T-helper 17 cell (primary cell): ENCODE data around the gene IKZF3. TPM values are rescaled to one million over a fixed set of nuclear protein-coding genes. Genes with fewer than 3 reads are reported as not detected.
"Not testable (repeated sequence)": the region's sequence is repeated elsewhere in the genome, so short reads cannot be mapped to it uniquely, and the experiment has no call there.

Experiments used
- ATAC-seq: fragments of 150-1000 bp; cut with Tn5 transposase; 2 replicates; pipeline ENCODE4 v1.10.0; 2021; ENCODE audit warnings: mild to moderate bottlenecking, moderate library complexity
- DNase-seq, 3 donors: peaks; one replicate each; pipeline versions ENCODE4 v3.0.0 to v3.0.0-alpha.2; 2020 to 2021
- H3K9me3 ChIP-seq: one replicate; pipeline ENCODE4 v1.7.0; 2013; ENCODE audit warnings: low read length, mild to moderate bottlenecking; ENCODE audit not compliant: control insufficient read depth, poor library complexity, severe bottlenecking
- H3K27ac Mint-ChIP-seq: one replicate; pipeline ENCODE4 v1.8.0; 2022; ENCODE audit warnings: mild to moderate bottlenecking, moderate library complexity, mixed read lengths
- H3K27me3 Mint-ChIP-seq: one replicate; pipeline ENCODE4 v1.8.0; 2022; ENCODE audit warnings: mixed read lengths
- H3K36me3 Mint-ChIP-seq: one replicate; pipeline ENCODE4 v1.8.0; 2022; ENCODE audit warnings: low read depth, mixed read lengths
- H3K4me1 Mint-ChIP-seq: one replicate; pipeline ENCODE4 v1.8.0; 2022; ENCODE audit warnings: mild to moderate bottlenecking, mixed read lengths
- H3K4me3 Mint-ChIP-seq: one replicate; pipeline ENCODE4 v1.8.0; 2022; ENCODE audit warnings: mild to moderate bottlenecking, moderate library complexity, mixed read lengths
- total RNA-seq, 4 donors: library from RNA in 2 of 4; stranded (reverse) in 2 of 4; gene quantifications; one replicate each; pipeline ENCODE4 v1.2.3 and lab custom pipeline; 2022 to 2026

IKZF3 gene
- total RNA-seq, 2 donors from 2014 or later = 106 to 113 TPM

DNA sequence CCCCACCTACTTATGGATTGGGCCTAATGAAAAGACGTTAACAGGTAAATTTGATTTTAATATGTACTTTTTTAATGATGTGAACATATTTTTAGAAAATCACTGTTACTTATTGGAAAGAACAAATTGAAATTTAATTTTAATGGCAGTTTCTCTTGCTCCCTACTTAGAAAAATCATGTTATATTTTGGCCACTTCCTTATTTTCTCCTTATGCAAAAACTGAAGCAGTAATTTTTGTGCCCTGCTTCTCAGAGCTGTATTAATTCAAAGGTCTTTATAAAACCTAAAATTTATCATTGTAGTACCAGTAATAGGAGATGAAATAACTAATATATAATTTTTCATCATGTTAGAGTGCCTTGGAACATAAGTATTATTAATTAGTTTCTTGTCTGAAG lies 6.7 kb upstream of the IKZF3 start:
- H3K36me3 Mint-ChIP-seq = no peaks in the 10 kb centered on the region
- H3K27me3 Mint-ChIP-seq = no peaks in the 10 kb centered on the region
- H3K4me3 Mint-ChIP-seq = no peak overlapping the region
- DNase-seq (no peak), ATAC-seq (no peak)
- H3K27ac Mint-ChIP-seq = no peak overlapping the region
- H3K4me1 Mint-ChIP-seq = peaks cover 20% of the 10 kb centered on the region
- no peaks in the 10 kb centered on the region for H3K9me3 ChIP-seq

DNA sequence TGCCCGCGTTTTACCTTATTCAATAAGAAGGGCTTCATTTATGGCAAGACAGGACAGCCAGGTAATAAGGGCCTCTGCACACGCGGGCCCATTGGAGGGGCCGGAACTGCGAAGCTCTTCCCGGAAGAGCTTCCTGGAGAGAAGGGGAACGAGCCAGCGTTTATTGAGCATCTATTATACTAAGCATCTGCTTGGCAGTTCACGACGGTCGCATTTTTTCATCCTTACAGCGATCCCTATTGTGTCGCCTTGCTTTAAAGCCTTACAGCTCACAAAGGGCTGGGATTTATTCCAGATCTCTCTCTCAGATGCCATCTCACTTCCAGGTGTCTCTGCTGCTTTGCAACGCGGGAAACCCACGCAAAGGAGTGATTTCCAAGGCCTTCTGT lies 4.4 kb upstream of the IKZF3 start:
- Mint-ChIP-seq H3K4me1 (peaks cover 31% of the 10 kb centered on the region), H3K27ac (peak overlapping the region; percentile 97)

DNA sequence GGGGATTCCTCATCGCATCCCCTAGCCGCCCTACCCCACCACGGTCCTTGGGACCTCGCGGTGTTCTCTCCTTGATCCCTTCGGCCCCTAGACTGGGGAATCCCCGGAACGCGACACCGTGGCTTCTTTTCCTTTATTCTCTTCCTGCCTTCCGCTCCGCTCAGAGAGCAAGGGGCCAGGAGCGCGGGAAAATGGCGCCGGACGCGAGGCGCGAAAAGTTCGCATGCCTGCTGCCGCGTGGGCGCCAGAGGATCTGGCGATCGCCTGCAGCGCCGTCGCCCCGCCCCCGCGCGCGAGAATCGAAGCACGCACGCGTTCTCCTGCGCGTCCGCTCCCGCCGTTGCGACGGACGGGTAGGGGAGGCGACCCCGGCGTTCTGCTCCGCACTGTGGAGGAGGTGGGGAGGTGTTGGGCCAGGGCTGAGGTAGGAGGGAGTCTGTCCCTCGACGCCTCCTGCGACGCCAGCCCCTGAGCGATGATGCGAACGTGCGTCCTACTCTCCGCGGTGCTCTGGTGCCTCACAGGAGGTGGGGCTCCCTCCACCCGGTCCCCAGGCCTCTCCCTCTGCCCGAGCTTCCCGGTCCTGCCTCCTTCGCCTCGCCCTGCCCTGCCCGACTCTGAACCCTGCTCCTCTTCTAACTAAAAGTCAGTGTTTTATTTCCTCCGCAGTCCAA lies 3.9 kb upstream of the IKZF3 start, which contains the start of gene ZPBP2:
Gene ZPBP2, plus strand, starts transcription at position 323 of the 674 bp plus-strand sequence. Its CDS starts 153 bp downstream, at position 476.
- Mint-ChIP-seq H3K4me3 (peak within 1 kb of the TSS; percentile 77), H3K27ac (peak within 1 kb of the TSS; percentile 97), H3K27me3 (no peaks in the 10 kb centered on the region), H3K4me1 (peaks cover 33% of the 10 kb centered on the region), H3K36me3 (no peaks in the 10 kb centered on the region)
- peak in 2 of 3 donors; percentile 54 to 55 for DNase-seq
- no peak for ATAC-seq
- no peaks in the 10 kb centered on the region for H3K9me3 ChIP-seq

More for the DNA sequence above, 4.4 kb upstream of the IKZF3 start:
- Mint-ChIP-seq H3K27me3 (no peaks in the 10 kb centered on the region), H3K4me3 (peak overlapping the region; percentile 77), H3K36me3 (no peaks in the 10 kb centered on the region)
- ATAC-seq = no peak
- H3K9me3 ChIP-seq = no peaks in the 10 kb centered on the region
- DNase-seq = no peak

DNA sequence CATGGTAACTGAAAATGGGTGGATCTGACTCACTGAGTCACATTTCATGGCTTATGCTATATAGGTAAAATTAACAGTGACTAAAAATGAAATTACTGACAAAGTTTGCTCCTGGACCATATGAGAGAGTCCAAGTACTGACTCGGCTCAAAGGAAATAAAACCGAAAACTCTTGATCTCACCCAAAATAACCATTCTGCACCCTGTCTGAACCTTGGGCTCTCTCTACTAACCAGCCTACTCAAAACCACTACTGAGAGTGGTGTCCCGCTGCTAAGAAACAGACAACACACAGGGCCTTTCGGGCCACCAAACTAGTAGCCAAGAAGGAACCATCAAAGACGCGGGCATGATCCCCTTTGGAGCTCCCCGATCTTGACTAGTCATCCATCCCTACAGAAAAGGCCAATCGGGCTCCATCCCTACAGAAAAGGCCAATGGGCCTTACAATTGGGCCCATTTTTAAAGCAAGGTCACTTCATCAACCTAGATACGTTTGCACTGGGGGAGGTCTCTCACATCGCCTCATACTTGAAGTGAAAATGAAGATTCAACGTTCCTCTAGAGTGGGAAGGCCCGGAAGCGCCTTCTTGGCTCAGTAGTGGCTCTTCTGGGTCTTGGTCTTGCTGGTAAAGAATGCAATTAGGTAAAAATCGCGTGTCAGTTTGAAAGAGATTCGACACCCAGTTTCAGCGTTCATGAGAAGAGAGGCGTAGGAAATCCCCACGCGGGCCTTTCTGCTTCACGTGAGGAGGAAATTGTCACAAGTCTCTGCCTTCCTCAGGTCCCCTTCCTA lies 3.2 kb upstream of the IKZF3 start:
- peak; percentile 72 for ATAC-seq
- Mint-ChIP-seq H3K36me3 (no peaks in the 10 kb centered on the region), H3K4me1 (peaks cover 32% of the 10 kb centered on the region), H3K4me3 (peak overlapping the region; percentile 77), H3K27ac (peak overlapping the region; percentile 97), H3K27me3 (no peaks in the 10 kb centered on the region)
- peak in 2 of 3 donors; percentile 27 to 70 for DNase-seq
- H3K9me3 ChIP-seq = no peaks in the 10 kb centered on the region

DNA sequence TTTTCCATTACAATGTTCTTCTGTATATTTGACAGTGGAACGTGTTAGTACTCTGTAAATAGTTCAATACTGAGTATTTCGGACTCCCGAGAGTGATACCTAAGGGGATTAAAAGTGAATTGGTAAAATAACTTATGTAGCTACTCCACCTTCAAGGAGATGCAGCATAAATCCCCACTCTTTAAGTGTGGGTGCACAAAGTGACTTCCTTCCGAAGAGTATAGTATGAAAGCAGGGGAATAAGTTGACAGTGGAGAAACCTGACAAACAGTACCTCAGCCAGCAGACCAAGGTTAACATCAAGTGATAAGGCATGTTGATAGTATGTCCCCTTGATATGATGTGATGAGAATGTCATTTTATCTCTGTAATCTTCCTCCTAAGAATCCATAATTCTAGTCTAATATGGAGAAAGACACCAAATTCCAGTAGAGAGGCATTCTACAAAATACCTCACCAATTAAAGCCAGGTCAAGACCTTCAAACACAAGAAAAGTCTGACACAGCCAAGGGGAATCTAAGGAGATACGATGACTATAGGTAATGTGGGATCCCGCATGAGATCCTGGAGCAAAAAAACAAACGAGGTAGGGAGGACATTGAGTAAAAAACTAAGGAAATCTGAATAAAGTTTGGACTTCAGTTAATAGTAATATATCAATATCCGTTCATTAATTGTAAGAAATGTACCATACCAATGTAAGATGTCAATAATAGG lies 2.1 kb upstream of the IKZF3 start:
- Mint-ChIP-seq H3K27ac (peak overlapping the region; percentile 97), H3K4me1 (peaks cover 37% of the 10 kb centered on the region), H3K36me3 (no peaks in the 10 kb centered on the region), H3K27me3 (no peaks in the 10 kb centered on the region), H3K4me3 (peak overlapping the region; percentile 71)
- ATAC-seq (no peak), DNase-seq (no peak)
- no peaks in the 10 kb centered on the region for H3K9me3 ChIP-seq

DNA sequence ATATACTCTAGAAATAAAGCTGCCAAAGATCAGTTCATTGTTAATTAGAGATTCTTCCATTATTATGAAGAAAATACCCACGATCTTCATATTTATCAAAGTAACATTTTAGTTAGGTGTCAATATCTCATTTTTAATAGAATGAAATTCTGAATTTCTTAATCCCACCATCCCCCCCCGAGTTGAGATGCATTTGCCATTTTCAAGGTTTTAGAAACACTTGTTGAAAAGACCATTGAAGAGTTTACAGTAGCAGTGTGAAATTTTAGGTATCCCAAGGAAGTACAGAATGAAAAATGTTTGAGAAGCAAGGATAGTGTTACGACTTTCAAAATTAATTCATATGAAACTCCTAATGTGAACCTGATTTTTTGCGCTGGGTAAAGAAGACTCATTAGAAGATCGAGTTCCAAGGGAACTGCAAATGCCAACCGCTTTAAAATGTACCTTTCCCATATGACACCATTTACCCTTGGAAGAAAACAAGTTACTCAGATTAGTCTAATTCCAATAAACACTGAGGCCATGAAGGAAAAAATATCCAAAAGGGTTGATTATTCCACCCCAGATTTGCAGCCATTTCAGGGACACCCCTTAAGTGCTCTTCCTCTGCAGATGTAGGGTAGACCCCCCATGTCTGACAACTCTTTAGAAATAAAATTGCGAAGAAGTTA lies 731 bp downstream of the IKZF3 start:
- ATAC-seq = no peak
- no peaks in the 10 kb centered on the region for H3K9me3 ChIP-seq
- peaks cover 43% of the 10 kb centered on the region for H3K4me1 Mint-ChIP-seq

DNA sequence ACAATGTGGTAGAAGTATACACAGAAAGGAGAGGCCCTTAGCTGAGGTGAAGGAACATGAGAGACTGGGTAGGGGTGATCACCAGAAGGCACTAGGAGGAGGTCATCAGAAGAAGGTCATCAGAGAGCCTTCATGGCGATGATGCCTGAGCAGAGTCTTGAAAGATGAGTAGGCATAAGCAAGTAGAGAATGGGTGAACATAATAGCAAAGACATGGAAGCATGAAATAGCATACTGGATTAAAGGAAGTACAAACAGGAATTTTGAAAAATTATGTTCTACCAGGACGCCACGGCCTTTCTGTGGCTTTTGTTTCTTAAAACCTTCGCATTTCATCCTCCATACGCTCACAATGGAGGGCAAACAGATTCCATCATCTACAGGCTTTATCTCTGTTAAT lies 2.9 kb downstream of the IKZF3 start:
- peaks cover 32% of the 10 kb centered on the region for H3K4me1 Mint-ChIP-seq
- ATAC-seq (no peak), DNase-seq (no peak)
- peak overlapping the region; percentile 90 for H3K4me3 Mint-ChIP-seq
- H3K27me3 Mint-ChIP-seq = no peaks in the 10 kb centered on the region
- H3K27ac Mint-ChIP-seq = peak overlapping the region; percentile 97
- H3K9me3 ChIP-seq = no peaks in the 10 kb centered on the region
- H3K36me3 Mint-ChIP-seq = no peaks in the 10 kb centered on the region

More for the DNA sequence above, 731 bp downstream of the IKZF3 start:
- no peaks in the 10 kb centered on the region for H3K27me3 Mint-ChIP-seq
- H3K4me3 Mint-ChIP-seq = peak overlapping the region; percentile 93
- no peaks in the 10 kb centered on the region for H3K36me3 Mint-ChIP-seq
- peak overlapping the region; percentile 97 for H3K27ac Mint-ChIP-seq
- no peak for DNase-seq

DNA sequence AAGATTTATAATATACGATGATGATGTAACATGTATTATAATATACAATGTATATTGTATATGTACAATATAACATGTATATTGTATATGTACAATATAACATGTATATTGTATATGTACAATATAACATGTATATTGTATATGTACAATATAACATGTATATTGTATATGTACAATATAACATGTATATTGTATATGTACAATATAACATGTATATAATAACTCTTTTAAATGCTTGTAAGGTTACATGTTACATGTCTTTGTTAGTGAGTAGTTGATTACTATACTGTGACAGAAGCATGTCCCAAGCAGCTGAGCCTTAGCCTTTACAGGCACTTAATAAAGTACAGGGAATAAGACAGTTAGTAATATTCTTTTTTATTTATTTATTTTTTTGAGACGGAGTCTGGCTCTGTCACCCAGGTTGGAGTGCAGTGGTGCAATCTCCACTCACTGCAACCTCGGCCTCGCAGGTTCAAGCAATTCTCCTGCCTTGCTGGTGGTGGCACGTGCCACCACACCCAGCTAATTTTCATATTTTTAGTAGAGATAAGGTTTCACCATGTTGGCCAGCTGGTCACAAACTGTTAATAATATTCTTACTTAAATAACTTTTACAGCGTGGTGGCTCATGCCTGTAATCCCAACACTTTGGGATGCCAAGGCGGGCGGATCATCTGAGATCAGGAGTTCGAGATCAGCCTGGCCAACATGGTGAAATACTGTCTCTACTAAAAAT lies 8.0 kb downstream of the IKZF3 start:
- not testable (repeated sequence) for H3K27ac Mint-ChIP-seq, ATAC-seq, DNase-seq, H3K9me3 ChIP-seq, H3K36me3 Mint-ChIP-seq, H3K27me3 Mint-ChIP-seq, H3K4me3 Mint-ChIP-seq
- peaks cover 26% of the 10 kb centered on the region for H3K4me1 Mint-ChIP-seq

DNA sequence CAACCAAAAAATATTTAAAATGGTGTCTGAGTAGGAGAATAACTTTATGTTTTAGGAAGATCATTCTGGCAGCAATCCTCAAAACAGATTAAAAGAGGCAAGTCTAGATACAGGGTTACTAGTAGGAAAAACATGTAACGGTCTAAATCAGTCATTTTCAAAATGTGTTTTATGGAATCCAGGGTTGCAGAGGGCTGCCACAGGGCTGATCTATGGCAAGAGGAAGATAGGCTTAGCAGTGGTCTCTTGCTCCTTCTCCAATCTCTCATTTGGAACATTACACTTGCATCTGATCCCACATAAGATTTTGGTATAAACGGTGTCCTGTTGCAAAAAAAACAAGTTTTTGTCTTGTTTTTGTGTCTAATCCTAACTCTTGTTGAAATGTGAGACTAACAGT lies 9.2 kb downstream of the IKZF3 start:
- Mint-ChIP-seq H3K36me3 (peaks cover 2% of the 10 kb centered on the region), H3K4me1 (peaks cover 22% of the 10 kb centered on the region), H3K4me3 (no peak overlapping the region), H3K27me3 (no peaks in the 10 kb centered on the region), H3K27ac (no peak overlapping the region)
- no peak for DNase-seq
- no peaks in the 10 kb centered on the region for H3K9me3 ChIP-seq
- ATAC-seq = no peak

DNA sequence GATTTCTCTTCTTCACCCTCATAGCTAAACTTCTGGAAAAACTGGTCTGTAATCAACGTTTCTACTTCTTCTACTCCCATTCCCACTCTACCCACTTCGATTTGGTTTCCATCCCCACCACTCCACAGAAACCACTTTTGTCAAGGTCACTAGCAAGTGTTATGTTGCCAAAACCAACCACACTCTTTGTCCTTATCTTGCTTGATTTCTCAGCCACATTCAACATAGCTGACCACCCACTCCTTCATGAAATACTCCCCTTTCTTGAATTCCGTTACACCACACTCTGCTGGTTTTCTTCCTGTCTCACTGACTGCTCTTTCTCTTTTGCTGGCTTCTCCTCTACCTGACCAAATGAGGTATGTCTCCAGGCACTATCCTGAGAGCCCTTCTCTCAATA lies 11.9 kb downstream of the IKZF3 start:
- H3K4me1 Mint-ChIP-seq = peaks cover 35% of the 10 kb centered on the region
- peak overlapping the region; percentile 56 for H3K27ac Mint-ChIP-seq
- peak overlapping the region; percentile 8 for H3K4me3 Mint-ChIP-seq
- H3K9me3 ChIP-seq = no peaks in the 10 kb centered on the region
- H3K36me3 Mint-ChIP-seq = peaks cover 2% of the 10 kb centered on the region
- H3K27me3 Mint-ChIP-seq = no peaks in the 10 kb centered on the region
- DNase-seq (no peak), ATAC-seq (no peak)

DNA sequence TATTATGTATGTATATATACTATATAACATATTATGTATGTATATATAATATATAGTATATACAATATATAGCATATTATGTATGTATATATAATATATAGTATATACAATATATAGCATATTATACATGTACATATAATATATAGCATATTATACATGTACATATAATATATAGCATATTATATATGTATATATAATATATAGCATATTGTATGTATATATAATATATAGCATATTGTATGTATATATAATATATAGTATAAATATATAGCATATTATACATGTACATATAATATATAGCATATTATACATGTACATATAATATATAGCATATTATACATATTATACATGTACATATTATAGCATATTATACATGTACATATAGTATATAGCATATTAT lies 13.9 kb downstream of the IKZF3 start:
- not testable (repeated sequence) for DNase-seq, H3K27me3 Mint-ChIP-seq, H3K36me3 Mint-ChIP-seq, H3K9me3 ChIP-seq, H3K4me3 Mint-ChIP-seq, ATAC-seq, H3K27ac Mint-ChIP-seq
- peaks cover 39% of the 10 kb centered on the region for H3K4me1 Mint-ChIP-seq

DNA sequence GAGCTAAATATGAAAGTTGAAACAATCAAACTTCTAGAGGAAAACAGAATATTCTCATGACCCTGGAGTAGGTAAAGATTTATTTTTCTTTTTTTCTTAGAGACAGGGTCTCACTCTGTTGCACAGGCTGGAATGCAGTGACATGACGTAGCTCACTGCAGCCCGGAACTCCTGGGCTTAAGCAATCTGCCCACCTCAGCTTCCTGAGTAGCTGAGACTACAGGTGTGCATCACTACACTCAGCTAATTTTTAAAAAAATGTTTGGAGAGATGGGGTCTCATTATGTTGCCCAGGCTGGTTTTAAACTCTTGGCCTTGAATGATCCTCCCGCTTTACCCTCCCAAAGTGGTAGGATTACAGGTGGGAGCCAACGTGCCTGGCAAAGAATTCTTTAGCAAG lies 15.5 kb downstream of the IKZF3 start:
- ATAC-seq = peak; percentile 64
- no peaks in the 10 kb centered on the region for H3K36me3 Mint-ChIP-seq
- H3K27me3 Mint-ChIP-seq = no peaks in the 10 kb centered on the region
- H3K27ac Mint-ChIP-seq = peak overlapping the region; percentile 83
- peak overlapping the region; percentile 9 for H3K4me3 Mint-ChIP-seq
- H3K9me3 ChIP-seq = no peaks in the 10 kb centered on the region
- DNase-seq = no peak
- peaks cover 45% of the 10 kb centered on the region for H3K4me1 Mint-ChIP-seq
